ENCODE data around the gene MATN3. TPM values are rescaled to one million over a fixed set of nuclear protein-coding genes. Genes with fewer than 3 reads are reported as not detected.

The MATN3 gene
- total and polyA plus RNA-seq, 2 donors (not counting 3 experiments of a cell fraction or from before 2014, with no cell fraction given): 1.8 to 3.4 TPM

GRCh38 chr2:20001361-20001863 lies 11.1 kb downstream of the MATN3 start:
- TF ChIP-seq POLR2A (IDR thresholded peaks at IDR 0.05; ENCODE audit: low read depth, low read length): no peak
- no peak for TF ChIP-seq GATA2 (IDR thresholded peaks at IDR 0.05; ENCODE audit: insufficient read depth, insufficient read length, low read depth, low read length)
- no peak for TF ChIP-seq MAX (IDR thresholded peaks at IDR 0.05; ENCODE audit: insufficient read depth, insufficient read length)
- no peak for TF ChIP-seq CTCF (IDR thresholded peaks at IDR 0.05; ENCODE audit: extremely low read depth in 1 of 2, insufficient read depth in 1 of 2, low read depth in 1 of 2, low read length in 2 of 2)
- TF ChIP-seq POLR2AphosphoS5 (IDR thresholded peaks at IDR 0.05; ENCODE audit: insufficient read depth, low read depth, low read length): no peak
- no peak for TF ChIP-seq JUN (IDR thresholded peaks at IDR 0.05; ENCODE audit: borderline replicate concordance, insufficient read depth, insufficient read length, low read depth)
- TF ChIP-seq FOS (IDR thresholded peaks at IDR 0.05; ENCODE audit: borderline replicate concordance, insufficient read depth, low read length): no peak
- TF ChIP-seq EZH2 (IDR thresholded peaks at IDR 0.05; ENCODE audit: borderline replicate concordance, low read depth, low read length, severe bottlenecking): no peak
- no peaks in the 10 kb centered on the region for H3K36me3 ChIP-seq (ENCODE audit: control insufficient read depth in 2 of 2, extremely low read depth in 1 of 2, insufficient read depth in 2 of 2, low read length in 2 of 2)
- H3K9me3 ChIP-seq (replicated peaks; ENCODE audit: control insufficient read depth, insufficient read depth, low read length): no peaks in the 10 kb centered on the region
- H3K4me3 ChIP-seq (replicated peaks in 1 of 3; ENCODE audit: insufficient read depth in 1 of 3, low read depth in 1 of 3, low read length in 3 of 3): no peak overlapping the region
- CTCF ChIA-PET: interaction anchor here (1.0 to 1.7 kb wide), 3 partner anchors 14 to 92 kb away, joined by 3 to 19 read pairs (median 4); no protein-coding TSS in a partner anchor
- FAIRE-seq: no peak
- no peaks in the 10 kb centered on the region for H3K27me3 ChIP-seq (ENCODE audit: control insufficient read depth in 2 of 2, insufficient read depth in 2 of 2, low read length in 2 of 2)
- no peak overlapping the region for H3K4me2 ChIP-seq (ENCODE audit: insufficient read depth, low read length)
- H2AFZ ChIP-seq (ENCODE audit: low read depth, low read length): no peak overlapping the region
- H3K27ac ChIP-seq (ENCODE audit: insufficient read depth, low read depth, low read length): no peak overlapping the region
- no TSS peak for BruUV-seq (replicated peaks)
- dilution Hi-C loops (cut with MboI; ENCODE audit: extremely low pct_ligation_motif_present, low sequenced_read_pairs): no loop called here
- POLR2A ChIA-PET: no interaction called here
- H4K20me1 ChIP-seq (replicated peaks; ENCODE audit: control insufficient read depth, extremely low read depth, insufficient read depth, low read length): no peaks in the 10 kb centered on the region
- H3K4me1 ChIP-seq (ENCODE audit: control insufficient read depth, extremely low read depth, insufficient read depth, low read length): no peaks in the 10 kb centered on the region
- no peaks in the 10 kb centered on the region for H3K79me2 ChIP-seq (ENCODE audit: control insufficient read depth, insufficient read depth, low read length)
- intact Hi-C loops (cut with micrococcal nuclease): no loop called here
- no peaks in the 10 kb centered on the region for H3K9me1 ChIP-seq (replicated peaks; ENCODE audit: control insufficient read depth, extremely low read depth, insufficient read depth, low read length)
- no peak for DNase-seq (ENCODE audit: low read depth, low spot score)
- no peak overlapping the region for H3K9ac ChIP-seq (replicated peaks; ENCODE audit: extremely low read depth, insufficient read depth, low read length)

All from endothelial cell of umbilical vein (primary cell).